Measurements from ENCODE around the gene EIF3J.
A peak's percentile ranks its signal among the peaks of the same experiment; 100 is the strongest.

EIF3J gene

GRCh38 chr15:44536962-44537734 lies at the start of gene EIF3J:
EIF3J (plus strand) TSS chr15:44537147; CDS start chr15:44537195, 48 bp downstream.
- peak; percentile 93 for ATAC-seq
- TF ChIP-seq ARNTL (CRISPR knock-in tag; IDR thresholded peaks at IDR 0.05; ENCODE audit: borderline replicate concordance, low read depth), result no peak
- TF ChIP-seq, protein P1, sequence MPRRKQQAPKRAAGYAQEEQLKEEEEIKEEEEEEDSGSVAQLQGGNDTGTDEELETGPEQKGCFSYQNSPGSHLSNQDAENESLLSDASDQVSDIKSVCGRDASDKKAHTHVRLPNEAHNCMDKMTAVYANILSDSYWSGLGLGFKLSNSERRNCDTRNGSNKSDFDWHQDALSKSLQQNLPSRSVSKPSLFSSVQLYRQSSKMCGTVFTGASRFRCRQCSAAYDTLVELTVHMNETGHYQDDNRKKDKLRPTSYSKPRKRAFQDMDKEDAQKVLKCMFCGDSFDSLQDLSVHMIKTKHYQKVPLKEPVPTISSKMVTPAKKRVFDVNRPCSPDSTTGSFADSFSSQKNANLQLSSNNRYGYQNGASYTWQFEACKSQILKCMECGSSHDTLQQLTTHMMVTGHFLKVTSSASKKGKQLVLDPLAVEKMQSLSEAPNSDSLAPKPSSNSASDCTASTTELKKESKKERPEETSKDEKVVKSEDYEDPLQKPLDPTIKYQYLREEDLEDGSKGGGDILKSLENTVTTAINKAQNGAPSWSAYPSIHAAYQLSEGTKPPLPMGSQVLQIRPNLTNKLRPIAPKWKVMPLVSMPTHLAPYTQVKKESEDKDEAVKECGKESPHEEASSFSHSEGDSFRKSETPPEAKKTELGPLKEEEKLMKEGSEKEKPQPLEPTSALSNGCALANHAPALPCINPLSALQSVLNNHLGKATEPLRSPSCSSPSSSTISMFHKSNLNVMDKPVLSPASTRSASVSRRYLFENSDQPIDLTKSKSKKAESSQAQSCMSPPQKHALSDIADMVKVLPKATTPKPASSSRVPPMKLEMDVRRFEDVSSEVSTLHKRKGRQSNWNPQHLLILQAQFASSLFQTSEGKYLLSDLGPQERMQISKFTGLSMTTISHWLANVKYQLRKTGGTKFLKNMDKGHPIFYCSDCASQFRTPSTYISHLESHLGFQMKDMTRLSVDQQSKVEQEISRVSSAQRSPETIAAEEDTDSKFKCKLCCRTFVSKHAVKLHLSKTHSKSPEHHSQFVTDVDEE (CRISPR knock-in tag; IDR thresholded peaks at IDR 0.05), result no peak
- TF ChIP-seq BACH2 (CRISPR knock-in tag; IDR thresholded peaks at IDR 0.05; ENCODE audit: borderline replicate concordance), result no peak
- no peak for TF ChIP-seq ISL1 (CRISPR knock-in tag; IDR thresholded peaks at IDR 0.05)
- TF ChIP-seq ZNF70 (CRISPR knock-in tag; IDR thresholded peaks at IDR 0.05), result no peak
- TF ChIP-seq PPARA (CRISPR knock-in tag; IDR thresholded peaks at IDR 0.05; ENCODE audit: borderline replicate concordance), result no peak
- TF ChIP-seq TOX (CRISPR knock-in tag; IDR thresholded peaks at IDR 0.05; ENCODE audit: borderline replicate concordance), result no peak
- TF ChIP-seq, protein P2, sequence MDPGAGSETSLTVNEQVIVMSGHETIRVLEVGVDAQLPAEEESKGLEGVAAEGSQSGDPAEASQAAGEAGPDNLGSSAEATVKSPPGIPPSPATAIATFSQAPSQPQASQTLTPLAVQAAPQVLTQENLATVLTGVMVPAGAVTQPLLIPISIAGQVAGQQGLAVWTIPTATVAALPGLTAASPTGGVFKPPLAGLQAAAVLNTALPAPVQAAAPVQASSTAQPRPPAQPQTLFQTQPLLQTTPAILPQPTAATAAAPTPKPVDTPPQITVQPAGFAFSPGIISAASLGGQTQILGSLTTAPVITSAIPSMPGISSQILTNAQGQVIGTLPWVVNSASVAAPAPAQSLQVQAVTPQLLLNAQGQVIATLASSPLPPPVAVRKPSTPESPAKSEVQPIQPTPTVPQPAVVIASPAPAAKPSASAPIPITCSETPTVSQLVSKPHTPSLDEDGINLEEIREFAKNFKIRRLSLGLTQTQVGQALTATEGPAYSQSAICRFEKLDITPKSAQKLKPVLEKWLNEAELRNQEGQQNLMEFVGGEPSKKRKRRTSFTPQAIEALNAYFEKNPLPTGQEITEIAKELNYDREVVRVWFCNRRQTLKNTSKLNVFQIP (CRISPR knock-in tag; IDR thresholded peaks at IDR 0.05; ENCODE audit: borderline replicate concordance, low read depth), result no peak
- TF ChIP-seq CSRNP3 (CRISPR knock-in tag; IDR thresholded peaks at IDR 0.05), result no peak
- TF ChIP-seq OSR1 (CRISPR knock-in tag; IDR thresholded peaks at IDR 0.05), result no peak
- no peak for TF ChIP-seq ZNF8 (CRISPR knock-in tag; IDR thresholded peaks at IDR 0.05)

GRCh38 chr15:44489464-44489863 lies 47.5 kb upstream of the EIF3J start:
- no peak for TF ChIP-seq PATZ1 (CRISPR knock-in tag; IDR thresholded peaks at IDR 0.05; ENCODE audit: borderline replicate concordance)
- no peak for TF ChIP-seq SNAI2 (CRISPR knock-in tag; IDR thresholded peaks at IDR 0.05)
- TF ChIP-seq PPARA (CRISPR knock-in tag; IDR thresholded peaks at IDR 0.05; ENCODE audit: borderline replicate concordance), result no peak
- no peak for TF ChIP-seq OSR1 (CRISPR knock-in tag; IDR thresholded peaks at IDR 0.05)
- TF ChIP-seq ZFP3 (CRISPR knock-in tag; IDR thresholded peaks at IDR 0.05), result no peak
- TF ChIP-seq ISL1 (CRISPR knock-in tag; IDR thresholded peaks at IDR 0.05), result no peak
- TF ChIP-seq GLIS3 (CRISPR knock-in tag; IDR thresholded peaks at IDR 0.05), result no peak
- TF ChIP-seq TOX (CRISPR knock-in tag; IDR thresholded peaks at IDR 0.05; ENCODE audit: borderline replicate concordance), result no peak
- TF ChIP-seq CSRNP3 (CRISPR knock-in tag; IDR thresholded peaks at IDR 0.05), result no peak
- no peak for TF ChIP-seq BACH2 (CRISPR knock-in tag; IDR thresholded peaks at IDR 0.05; ENCODE audit: borderline replicate concordance)
- TF ChIP-seq, protein P1 (CRISPR knock-in tag; IDR thresholded peaks at IDR 0.05), result no peak
- TF ChIP-seq TCF4 (CRISPR knock-in tag; IDR thresholded peaks at IDR 0.05; ENCODE audit: borderline replicate concordance), result no peak
- no peak for TF ChIP-seq ZNF8 (CRISPR knock-in tag; IDR thresholded peaks at IDR 0.05)
- no peak for TF ChIP-seq RARB (CRISPR knock-in tag; IDR thresholded peaks at IDR 0.05)
- TF ChIP-seq ZC3H10 (CRISPR knock-in tag; IDR thresholded peaks at IDR 0.05), result no peak
- TF ChIP-seq ZFP30 (CRISPR knock-in tag; IDR thresholded peaks at IDR 0.05), result no peak
- ATAC-seq, result peak; percentile 97
